Skeletal muscle satellite cell (primary cell): ENCODE data around the gene BBS12.
"Not testable (repeated sequence)": the region's sequence is repeated elsewhere in the genome, so short reads cannot be mapped to it uniquely, and the experiment has no call there.

Source experiments
- H3K27me3 ChIP-seq: 2 replicates; pipeline ENCODE4 v1.7.0; 2013; ENCODE audit warnings: low read length; ENCODE audit not compliant: control insufficient read depth, insufficient read depth
- H3K36me3 ChIP-seq: 2 replicates; pipeline ENCODE4 v1.7.0; 2013; ENCODE audit warnings: mild to moderate bottlenecking, control low read depth, low read length; ENCODE audit not compliant: insufficient read depth
- H3K4me1 ChIP-seq: 2 replicates; pipeline ENCODE4 v1.7.0; 2013; ENCODE audit warnings: low read length; ENCODE audit not compliant: control insufficient read depth, insufficient read depth
- H3K4me2 ChIP-seq: 2 replicates; pipeline ENCODE4 v1.7.0; 2013; ENCODE audit warnings: mild to moderate bottlenecking, low read length
- H3K4me3 ChIP-seq: 2 replicates; pipeline ENCODE4 v1.7.0; 2013; ENCODE audit warnings: low read length
- H3K9ac ChIP-seq: 2 replicates; pipeline ENCODE4 v1.7.0; 2013; ENCODE audit warnings: mild to moderate bottlenecking, low read depth, low read length, moderate library complexity
- H3K9me3 ChIP-seq: replicated peaks from 2 replicates; pipeline ENCODE4 v1.7.0; 2013; ENCODE audit warnings: mild to moderate bottlenecking, control low read depth, low read length

Gene BBS12

DNA sequence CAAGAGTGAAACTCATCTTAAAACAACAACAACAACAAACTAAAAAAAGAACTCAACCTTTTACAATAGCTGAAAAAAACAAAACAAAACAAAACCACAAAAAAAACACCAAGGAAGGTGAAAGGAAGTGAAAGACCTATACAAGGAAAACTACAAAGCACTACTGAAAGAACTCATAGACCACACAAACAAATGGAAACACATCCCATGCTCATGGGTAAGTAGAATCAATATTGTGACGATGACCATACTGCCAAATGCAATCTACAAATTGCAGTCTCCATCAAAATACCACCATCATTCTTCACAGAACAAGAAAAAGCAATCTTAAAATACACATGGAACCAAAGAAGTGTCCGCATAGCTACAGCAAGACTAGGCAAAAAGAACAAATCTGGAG lies 52.6 kb downstream of the BBS12 start:
- Histone ChIP-seq H3K4me2 (no peak overlapping the region), H3K27me3 (no peaks in the 10 kb centered on the region), H3K9me3 (no peaks in the 10 kb centered on the region), H3K4me1 (peaks cover 35% of the 10 kb centered on the region), H3K4me3 (no peak overlapping the region), H3K9ac (no peak overlapping the region), H3K36me3 (no peaks in the 10 kb centered on the region)

DNA sequence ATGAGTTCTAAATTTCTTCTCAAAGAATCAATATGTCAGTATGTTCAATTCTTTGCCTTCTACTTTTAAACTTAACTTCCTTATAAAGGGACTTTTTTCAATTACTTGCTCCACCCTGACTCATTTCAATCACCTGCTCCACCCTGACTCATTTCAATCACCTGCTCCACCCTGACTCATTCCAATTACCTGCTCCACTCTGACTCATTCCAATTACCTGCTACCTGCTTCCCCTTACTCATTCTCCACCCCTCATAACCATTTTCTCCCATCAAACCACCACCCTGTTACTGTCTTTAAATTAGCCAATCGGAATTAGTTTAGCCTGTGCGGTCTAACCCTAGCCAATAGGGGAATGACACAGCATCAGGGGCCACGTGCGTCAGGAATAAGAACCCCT lies 53.8 kb downstream of the BBS12 start:
- H3K27me3 ChIP-seq, H3K4me3 ChIP-seq, H3K36me3 ChIP-seq, H3K9ac ChIP-seq, H3K9me3 ChIP-seq, H3K4me2 ChIP-seq: not testable (repeated sequence)
- H3K4me1 ChIP-seq = peaks cover 34% of the 10 kb centered on the region

DNA sequence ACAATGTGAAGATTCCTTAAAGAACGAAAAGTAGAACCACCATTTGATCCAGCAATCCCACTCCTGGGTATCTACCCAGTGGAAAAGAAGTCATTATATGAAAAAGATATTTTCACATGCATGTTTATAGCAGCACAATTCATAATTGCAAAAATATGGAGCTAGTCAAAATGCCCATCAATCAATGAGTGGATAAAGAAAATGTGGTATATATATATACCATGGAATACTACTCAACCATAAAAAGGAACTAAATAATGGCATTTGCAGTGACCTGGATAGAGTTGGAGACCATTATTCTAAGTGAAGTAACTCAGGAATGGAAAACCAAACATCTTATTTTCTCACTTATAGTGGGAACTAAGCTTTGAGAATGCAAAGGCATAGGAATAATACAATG lies 54.4 kb downstream of the BBS12 start:
- H3K4me2 ChIP-seq, H3K36me3 ChIP-seq, H3K27me3 ChIP-seq, H3K9ac ChIP-seq, H3K4me3 ChIP-seq, H3K9me3 ChIP-seq: not testable (repeated sequence)
- H3K4me1 ChIP-seq = peaks cover 28% of the 10 kb centered on the region

DNA sequence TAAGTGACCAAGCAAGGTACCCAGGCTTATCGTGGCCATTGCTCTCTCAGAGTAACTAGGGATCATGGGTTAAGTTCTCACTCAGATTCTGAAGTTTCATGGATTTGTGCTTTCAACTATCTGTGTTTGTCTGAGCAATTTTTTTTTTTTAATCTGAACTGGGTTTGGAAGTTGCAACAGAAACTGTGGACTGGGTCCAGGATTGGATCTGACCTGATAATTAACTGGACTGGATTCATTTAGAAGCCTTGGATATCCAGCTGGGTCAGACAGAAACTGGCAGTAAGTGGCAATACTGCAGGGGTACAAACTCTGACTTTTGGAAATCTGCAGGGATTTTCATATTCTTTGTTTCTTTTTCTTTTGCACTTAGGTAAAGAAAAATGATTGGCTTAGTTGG lies 55.4 kb downstream of the BBS12 start:
- Histone ChIP-seq H3K27me3 (no peaks in the 10 kb centered on the region), H3K9ac (no peak overlapping the region), H3K4me3 (no peak overlapping the region), H3K9me3 (no peaks in the 10 kb centered on the region), H3K4me1 (peaks cover 18% of the 10 kb centered on the region), H3K36me3 (no peaks in the 10 kb centered on the region), H3K4me2 (no peak overlapping the region)

DNA sequence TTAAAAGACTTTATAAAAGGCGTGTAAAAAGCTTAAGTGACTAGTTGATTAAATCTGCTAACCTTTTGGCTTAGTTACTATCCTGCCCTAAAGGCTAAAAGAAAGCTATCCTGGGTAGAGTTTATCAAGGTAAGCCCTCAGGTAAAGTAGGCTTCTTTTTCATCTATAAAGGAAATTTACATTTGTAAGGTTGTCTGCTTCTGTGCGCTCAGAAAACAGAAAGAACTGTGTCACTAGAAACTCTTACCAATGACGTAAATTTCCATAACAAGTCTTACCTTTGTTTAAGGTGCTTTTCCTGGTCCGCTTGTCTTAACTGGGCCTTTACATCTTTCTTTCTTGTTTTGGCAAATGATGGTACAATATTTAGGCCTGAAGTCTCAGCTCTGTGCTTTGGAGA lies 56.4 kb downstream of the BBS12 start:
- Histone ChIP-seq H3K4me1 (peaks cover 8% of the 10 kb centered on the region), H3K9ac (no peak overlapping the region), H3K27me3 (no peaks in the 10 kb centered on the region), H3K4me2 (no peak overlapping the region), H3K9me3 (no peaks in the 10 kb centered on the region), H3K4me3 (no peak overlapping the region), H3K36me3 (no peaks in the 10 kb centered on the region)

DNA sequence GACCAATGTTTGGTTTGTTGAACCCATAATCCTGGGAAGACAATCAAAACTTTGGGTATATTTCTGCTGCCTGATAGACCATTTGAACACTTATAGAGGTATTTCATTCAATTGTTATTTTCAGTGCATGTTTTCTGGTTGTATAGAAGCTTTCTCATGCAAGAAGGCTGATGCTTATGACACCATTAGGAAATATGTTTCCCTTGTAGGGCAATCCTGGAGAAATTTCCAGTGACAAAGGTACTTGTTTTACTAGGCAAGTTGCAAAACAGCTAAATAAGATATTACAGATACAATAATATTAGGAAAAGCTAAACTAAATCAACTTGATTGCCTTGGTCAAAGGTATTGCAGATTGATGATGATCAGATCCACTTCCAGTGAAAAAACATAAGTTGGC lies 61.3 kb downstream of the BBS12 start:
- no peak overlapping the region for H3K4me2 ChIP-seq
- no peak overlapping the region for H3K9ac ChIP-seq

More for the DNA sequence above, 61.3 kb downstream of the BBS12 start:
- no peaks in the 10 kb centered on the region for H3K36me3 ChIP-seq
- no peak overlapping the region for H3K4me3 ChIP-seq
- H3K4me1 ChIP-seq = peaks cover 24% of the 10 kb centered on the region
- no peaks in the 10 kb centered on the region for H3K27me3 ChIP-seq
- no peaks in the 10 kb centered on the region for H3K9me3 ChIP-seq
